Fibroblast of lung (primary cell): ENCODE results near the gene GID8.

Experiments
- CTCF ChIP-seq, 2 donors: IDR thresholded peaks in 1 of 2; conservative IDR thresholded peaks in 1 of 2; 1 replicate in 1 of 2; 2 replicates in 1 of 2; pipeline ENCODE4 v1.5.1; 2011 to 2012; ENCODE audit warnings: low read length in 2 of 2, control low read depth in 1 of 2, inconsistent platforms in 1 of 2, low read depth in 1 of 2, mild to moderate bottlenecking in 1 of 2
- EZH2 ChIP-seq: IDR thresholded peaks from 2 replicates; pipeline ENCODE4 v1.5.1; 2012; ENCODE audit warnings: low read length, control low read depth, mild to moderate bottlenecking; ENCODE audit errors: missing control alignments

- TF ChIP-seq EZH2 (no peak), CTCF (conservative IDR thresholded peaks at IDR 0.05 in 1 of 2, IDR thresholded peaks at IDR 0.05 in 1 of 2; ENCODE audit: low read depth in 1 of 2, low read length in 2 of 2) (no peak)
Observed at GRCh38 chr20:62985444-62985778, 47.5 kb downstream of the GID8 start.
